ENCODE data around the gene TMEM35B.

DNA sequence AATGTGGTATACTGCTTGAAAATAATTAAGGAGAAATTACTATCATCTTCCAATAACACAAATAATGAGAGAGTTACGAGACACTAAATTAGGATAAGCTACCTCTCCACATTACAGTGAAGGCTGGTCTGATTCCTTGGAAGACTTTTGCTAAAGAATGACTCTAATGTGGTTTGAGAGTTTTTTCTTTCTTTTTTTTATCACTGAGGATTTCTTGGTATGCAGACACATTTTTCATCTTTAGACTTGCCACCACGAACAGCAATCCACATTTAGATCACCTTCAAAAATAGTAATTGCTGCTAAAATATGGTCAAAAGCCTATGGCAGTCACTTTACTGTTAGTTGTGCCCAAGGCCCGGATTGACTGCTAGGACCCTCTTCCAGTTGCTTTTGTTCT is 16.6 kb upstream of the TMEM35B start:
- no peak for TF ChIP-seq CTCF (IDR thresholded peaks at IDR 0.05)
- no peak for TF ChIP-seq CBFB (CRISPR knock-in tag; IDR thresholded peaks at IDR 0.05; ENCODE audit: low read depth)
- TF ChIP-seq NFYB (CRISPR knock-in tag; conservative IDR thresholded peaks at IDR 0.05; ENCODE audit: low read depth), result no peak
